Activated naive CD4-positive, alpha-beta T cell treated with anti-CD3 and anti-CD28 coated beads for 36 hours (primary cell): ENCODE data around the gene LHFPL2. TPM values are rescaled to one million over a fixed set of nuclear protein-coding genes. Genes with fewer than 3 reads are reported as not detected.

ENCODE experiments used
- CTCF ChIA-PET: fragments of 350-600 bp; sonication (Branson Sonifier 250); formaldehyde crosslinking; loops from one replicate; lab custom pipeline; 2021; ENCODE audit warnings: antibody characterized with exemption; lab: Charles Lee
- DNase-seq: peaks from one replicate; pipeline ENCODE4 v3.0.0-alpha.2; 2020
- H3K27ac Mint-ChIP-seq: one replicate; pipeline ENCODE4 v1.8.0; 2021; ENCODE audit warnings: mild to moderate bottlenecking, mixed read lengths
- H3K27me3 Mint-ChIP-seq: one replicate; pipeline ENCODE4 v1.8.0; 2021; ENCODE audit warnings: low read depth, mixed read lengths
- H3K36me3 Mint-ChIP-seq: one replicate; pipeline ENCODE4 v1.8.0; 2021; ENCODE audit warnings: low read depth, mixed read lengths
- H3K4me1 Mint-ChIP-seq: one replicate; pipeline ENCODE4 v1.8.0; 2021; ENCODE audit warnings: low read depth, mixed read lengths
- H3K4me3 Mint-ChIP-seq: one replicate; pipeline ENCODE4 v1.8.0; 2021; ENCODE audit warnings: mild to moderate bottlenecking, moderate library complexity, mixed read lengths
- H3K9me3 Mint-ChIP-seq: one replicate; pipeline ENCODE4 v1.8.0; 2021; ENCODE audit warnings: mixed read lengths
- intact Hi-C: fragments of 100-400 bp; cut with micrococcal nuclease; formaldehyde crosslinking; loops from one replicate; pipeline ENCODE4 v1.15.1; 2023
- total RNA-seq, 2 experiments: library from RNA; stranded (reverse); gene quantifications; one replicate each; pipeline ENCODE4 v1.2.3, GENCODE V29; 2021

LHFPL2 gene
- total RNA-seq, 2 experiments from 2014 or later, result not detected

DNA sequence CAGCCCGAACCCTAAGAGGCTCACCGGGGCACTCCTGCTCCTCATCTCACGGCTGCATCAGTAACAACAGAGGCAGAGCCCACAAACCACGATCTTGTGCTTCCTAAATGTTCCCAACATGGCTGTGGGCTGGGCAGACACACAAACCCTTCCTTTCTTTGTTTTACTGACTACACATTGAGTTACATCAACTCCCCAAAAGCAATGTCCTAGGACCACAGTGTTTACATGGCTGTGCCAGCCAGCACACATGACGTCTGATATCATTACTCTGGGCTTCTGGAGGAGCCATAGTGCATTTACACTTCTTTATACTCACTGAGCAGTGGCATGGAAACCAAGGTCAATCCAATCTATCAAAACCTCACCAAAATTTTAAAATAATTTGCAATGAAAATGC is 101.4 kb downstream of the LHFPL2 start:
- no peak overlapping the region for H3K4me3 Mint-ChIP-seq
- CTCF ChIA-PET, result no interaction called here

DNA sequence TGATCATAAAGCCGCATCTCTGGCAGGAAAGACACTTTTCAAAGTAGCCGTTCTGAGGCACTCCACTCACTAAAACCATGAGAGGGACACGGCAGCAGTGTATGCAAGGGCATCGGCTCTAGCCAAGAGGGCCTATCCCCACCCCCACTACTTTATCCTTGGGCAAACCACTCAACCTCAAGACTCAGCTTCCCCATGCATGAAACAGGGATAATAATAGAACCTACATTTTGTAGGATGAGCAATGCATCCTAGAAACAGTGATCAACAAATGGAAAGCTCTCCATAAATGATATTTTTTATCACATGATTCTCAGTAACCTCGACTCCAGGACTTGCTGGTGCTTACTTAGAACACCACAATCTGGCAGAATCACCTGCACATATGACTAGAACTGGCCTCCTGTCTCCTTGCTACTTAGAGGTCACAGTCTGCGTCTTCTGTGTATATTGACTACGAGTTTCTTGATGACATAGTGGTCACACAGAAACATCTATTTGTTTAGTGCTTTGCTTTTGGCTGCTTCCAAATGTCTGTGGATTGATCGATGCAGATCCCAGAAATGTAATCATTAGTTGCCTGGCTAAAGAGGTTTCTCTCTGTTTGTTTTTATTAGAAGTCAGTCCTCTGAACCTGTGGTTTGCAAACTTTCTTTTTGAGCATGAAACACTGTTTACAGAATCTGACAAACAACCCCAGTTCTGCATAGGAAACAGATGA is 102.1 kb downstream of the LHFPL2 start:
- intact Hi-C loops, result no loop called here
- Mint-ChIP-seq H3K4me1 (no peaks in the 10 kb centered on the region), H3K27me3 (no peaks in the 10 kb centered on the region), H3K9me3 (no peaks in the 10 kb centered on the region), H3K36me3 (no peaks in the 10 kb centered on the region), H3K27ac (no peak overlapping the region), H3K4me3 (no peak overlapping the region)
- DNase-seq, result no peak
- CTCF ChIA-PET, result no interaction called here

More for the DNA sequence above, 101.4 kb downstream of the LHFPL2 start:
- Mint-ChIP-seq H3K36me3 (no peaks in the 10 kb centered on the region), H3K9me3 (no peaks in the 10 kb centered on the region), H3K27me3 (no peaks in the 10 kb centered on the region), H3K27ac (no peak overlapping the region), H3K4me1 (no peaks in the 10 kb centered on the region)
- DNase-seq, result no peak
- intact Hi-C loops, result no loop called here

DNA sequence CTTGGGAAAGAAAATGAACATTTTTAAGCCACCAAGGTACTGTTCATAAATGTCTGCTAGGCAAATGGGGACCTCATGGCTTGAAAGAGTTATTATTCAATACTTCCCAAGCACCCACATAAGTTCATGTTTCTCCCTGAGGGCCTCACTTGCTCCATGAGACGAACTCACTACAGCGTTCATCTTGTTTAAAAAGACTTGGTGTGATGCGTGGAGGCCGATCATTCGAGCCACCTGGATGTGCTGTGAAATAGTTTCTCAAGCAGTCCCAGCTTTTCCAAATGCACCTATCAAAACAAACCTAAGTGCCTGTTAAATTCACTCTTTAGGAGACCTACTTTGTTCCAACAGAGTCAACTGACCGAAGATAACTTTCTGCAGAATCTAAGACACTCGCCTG is 103.2 kb downstream of the LHFPL2 start:
- Mint-ChIP-seq H3K4me3 (no peak overlapping the region), H3K4me1 (no peaks in the 10 kb centered on the region), H3K27ac (no peak overlapping the region), H3K36me3 (no peaks in the 10 kb centered on the region), H3K9me3 (no peaks in the 10 kb centered on the region), H3K27me3 (no peaks in the 10 kb centered on the region)
- intact Hi-C loops, result no loop called here
- CTCF ChIA-PET, result no interaction called here
- no peak for DNase-seq

DNA sequence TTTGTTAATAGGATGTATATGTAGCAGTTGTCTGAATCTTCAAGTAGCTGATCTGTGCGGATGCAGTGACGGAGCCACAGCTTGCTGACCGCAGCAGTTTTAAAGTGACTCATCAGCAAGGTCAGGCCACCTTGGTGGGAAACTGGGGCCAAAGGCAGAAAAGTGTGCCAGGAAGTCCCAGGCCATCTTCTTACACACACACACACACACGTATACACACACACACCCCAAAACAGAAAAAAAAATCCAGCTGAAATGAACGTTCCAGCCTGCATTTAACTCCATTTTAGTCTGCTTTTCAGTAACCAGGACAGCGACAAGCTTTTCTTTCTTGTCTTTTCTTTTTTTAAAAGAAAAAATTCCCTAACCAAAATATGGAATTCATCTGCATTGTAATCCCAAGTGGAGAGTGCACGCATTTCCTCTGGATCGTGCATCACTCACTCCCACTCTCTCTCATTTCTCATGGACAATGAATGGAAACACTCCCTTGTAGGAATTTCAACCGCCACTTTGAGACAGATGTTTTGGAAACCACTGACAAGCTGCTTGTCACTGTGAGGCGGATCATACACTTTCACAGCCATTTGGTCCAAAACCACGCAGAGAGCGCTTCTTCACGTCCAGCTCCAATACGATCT is 103.9 kb downstream of the LHFPL2 start:
- Mint-ChIP-seq H3K4me3 (no peak overlapping the region), H3K4me1 (no peaks in the 10 kb centered on the region)

DNA sequence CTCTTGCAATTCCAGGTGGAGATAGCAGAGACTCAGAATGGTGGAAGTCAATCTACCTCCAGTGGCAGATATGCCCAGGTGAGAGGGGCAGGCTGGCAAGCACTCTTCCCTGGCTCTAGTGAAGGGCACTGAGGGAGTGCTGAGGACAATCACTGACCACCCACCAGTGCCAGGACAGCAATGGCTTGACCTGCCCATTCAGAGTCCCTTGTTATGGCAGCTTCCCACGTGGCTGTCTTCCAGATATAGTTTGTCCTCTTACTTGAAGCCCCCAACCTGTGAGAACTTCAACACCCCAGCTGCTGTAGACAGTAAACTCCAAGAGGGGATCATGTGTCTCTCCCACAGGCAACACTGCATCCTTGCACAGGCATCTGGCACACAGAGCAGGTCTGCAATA is 104.7 kb downstream of the LHFPL2 start:
- CTCF ChIA-PET, result interaction anchor here (1.2 kb wide), 1 partner anchor 221 kb away, joined by 3 read pairs; no protein-coding TSS in a partner anchor
- no peak overlapping the region for H3K4me3 Mint-ChIP-seq
- intact Hi-C loops, result no loop called here
- H3K4me1 Mint-ChIP-seq, result no peaks in the 10 kb centered on the region
- no peaks in the 10 kb centered on the region for H3K27me3 Mint-ChIP-seq
- H3K27ac Mint-ChIP-seq, result no peak overlapping the region
- H3K36me3 Mint-ChIP-seq, result no peaks in the 10 kb centered on the region
- no peaks in the 10 kb centered on the region for H3K9me3 Mint-ChIP-seq
- no peak for DNase-seq

More for the DNA sequence above, 103.9 kb downstream of the LHFPL2 start:
- H3K36me3 Mint-ChIP-seq, result no peaks in the 10 kb centered on the region
- H3K9me3 Mint-ChIP-seq, result no peaks in the 10 kb centered on the region
- DNase-seq, result no peak
- no peaks in the 10 kb centered on the region for H3K27me3 Mint-ChIP-seq
- CTCF ChIA-PET, result no interaction called here
- intact Hi-C loops, result no loop called here
- H3K27ac Mint-ChIP-seq, result no peak overlapping the region

DNA sequence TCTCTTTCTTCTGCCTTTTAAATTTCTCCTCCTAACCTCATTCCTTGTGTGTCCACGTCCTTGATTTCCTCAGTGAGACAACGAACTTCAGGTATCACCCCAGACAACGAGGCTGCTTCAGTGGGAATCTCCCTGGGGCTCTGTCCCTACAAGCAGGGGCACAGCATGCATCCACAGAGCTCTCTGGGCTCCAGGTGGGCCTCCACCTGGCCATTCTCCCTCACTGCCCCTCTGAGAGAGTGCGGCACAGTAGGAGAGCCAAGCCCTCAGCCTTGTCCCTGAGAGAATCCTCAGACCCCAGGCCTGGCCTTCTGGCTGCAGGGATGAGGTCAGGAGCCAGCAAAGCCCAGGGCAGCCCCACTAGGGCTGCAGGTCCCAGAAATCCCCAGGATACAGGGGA is 105.3 kb downstream of the LHFPL2 start:
- no peak for DNase-seq
- Mint-ChIP-seq H3K4me3 (no peak overlapping the region), H3K27ac (no peak overlapping the region), H3K4me1 (no peaks in the 10 kb centered on the region), H3K27me3 (no peaks in the 10 kb centered on the region), H3K9me3 (no peaks in the 10 kb centered on the region), H3K36me3 (no peaks in the 10 kb centered on the region)
- intact Hi-C loops, result no loop called here
- CTCF ChIA-PET, result interaction anchor here (1.2 kb wide), 1 partner anchor 220 kb away, joined by 3 read pairs; no protein-coding TSS in a partner anchor

DNA sequence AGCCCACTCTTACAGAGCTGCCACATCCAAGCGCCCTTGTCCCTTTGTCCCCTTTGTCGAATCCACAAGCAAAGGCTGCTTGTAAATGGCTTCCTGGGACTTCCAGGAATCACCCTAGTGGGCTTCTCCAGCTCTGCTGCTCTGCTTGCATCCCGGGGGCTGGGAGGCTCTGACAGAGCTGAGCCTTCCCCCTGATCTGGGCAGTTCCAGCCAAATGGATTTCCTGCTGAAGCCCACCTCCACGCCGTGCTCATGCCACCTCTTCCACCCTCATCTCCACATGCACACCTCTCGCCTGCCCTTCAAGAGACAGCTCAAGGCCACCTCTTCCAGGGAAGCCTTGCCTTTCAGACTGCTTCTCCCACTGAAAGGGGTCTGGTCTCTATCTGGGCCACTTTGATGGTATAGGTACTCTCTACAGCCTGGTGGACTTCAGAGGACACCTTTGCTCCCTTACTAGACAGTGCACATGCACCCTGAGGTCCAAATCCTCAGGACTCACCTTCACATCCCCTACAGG is 106.2 kb downstream of the LHFPL2 start:
- no peak for DNase-seq

DNA sequence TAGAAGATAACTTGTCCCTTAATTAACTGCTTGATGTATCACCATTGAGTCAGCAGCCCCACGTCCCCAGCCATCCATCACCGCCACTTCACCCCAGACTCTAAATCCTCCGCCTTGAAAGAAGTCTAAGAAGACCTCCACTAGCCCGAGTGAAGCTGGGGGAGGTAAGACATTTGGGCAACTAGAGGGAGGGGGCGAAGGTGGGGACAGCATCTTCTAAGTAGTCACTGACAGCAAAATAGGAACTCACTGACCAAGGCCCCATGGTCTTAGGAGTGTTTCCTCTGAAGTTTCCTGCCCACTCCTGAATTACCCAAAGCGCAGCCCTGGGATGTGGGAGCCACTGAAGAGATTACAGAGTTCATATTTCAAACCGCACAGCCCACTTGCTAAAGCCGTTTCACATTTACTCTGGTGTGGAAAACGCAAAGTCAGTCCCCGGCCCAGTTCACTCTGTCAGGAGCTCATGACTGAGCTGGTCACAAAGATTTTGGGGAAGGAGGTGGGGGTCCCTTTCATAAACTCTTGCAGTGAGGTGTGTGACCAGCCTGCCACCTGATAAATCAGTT is 107.4 kb downstream of the LHFPL2 start:
- no peaks in the 10 kb centered on the region for H3K4me1 Mint-ChIP-seq
- intact Hi-C loops, result no loop called here
- DNase-seq, result no peak
- CTCF ChIA-PET, result interaction anchor here (1.2 kb wide), 1 partner anchor 220 kb away, joined by 3 read pairs; no protein-coding TSS in a partner anchor
- no peak overlapping the region for H3K27ac Mint-ChIP-seq
- no peak overlapping the region for H3K4me3 Mint-ChIP-seq
- H3K9me3 Mint-ChIP-seq, result no peaks in the 10 kb centered on the region
- H3K36me3 Mint-ChIP-seq, result no peaks in the 10 kb centered on the region
- H3K27me3 Mint-ChIP-seq, result no peaks in the 10 kb centered on the region

More for the DNA sequence above, 106.2 kb downstream of the LHFPL2 start:
- CTCF ChIA-PET, result no interaction called here
- Mint-ChIP-seq H3K27me3 (no peaks in the 10 kb centered on the region), H3K27ac (no peak overlapping the region), H3K36me3 (no peaks in the 10 kb centered on the region), H3K4me1 (no peaks in the 10 kb centered on the region), H3K9me3 (no peaks in the 10 kb centered on the region), H3K4me3 (no peak overlapping the region)
- intact Hi-C loops, result no loop called here

DNA sequence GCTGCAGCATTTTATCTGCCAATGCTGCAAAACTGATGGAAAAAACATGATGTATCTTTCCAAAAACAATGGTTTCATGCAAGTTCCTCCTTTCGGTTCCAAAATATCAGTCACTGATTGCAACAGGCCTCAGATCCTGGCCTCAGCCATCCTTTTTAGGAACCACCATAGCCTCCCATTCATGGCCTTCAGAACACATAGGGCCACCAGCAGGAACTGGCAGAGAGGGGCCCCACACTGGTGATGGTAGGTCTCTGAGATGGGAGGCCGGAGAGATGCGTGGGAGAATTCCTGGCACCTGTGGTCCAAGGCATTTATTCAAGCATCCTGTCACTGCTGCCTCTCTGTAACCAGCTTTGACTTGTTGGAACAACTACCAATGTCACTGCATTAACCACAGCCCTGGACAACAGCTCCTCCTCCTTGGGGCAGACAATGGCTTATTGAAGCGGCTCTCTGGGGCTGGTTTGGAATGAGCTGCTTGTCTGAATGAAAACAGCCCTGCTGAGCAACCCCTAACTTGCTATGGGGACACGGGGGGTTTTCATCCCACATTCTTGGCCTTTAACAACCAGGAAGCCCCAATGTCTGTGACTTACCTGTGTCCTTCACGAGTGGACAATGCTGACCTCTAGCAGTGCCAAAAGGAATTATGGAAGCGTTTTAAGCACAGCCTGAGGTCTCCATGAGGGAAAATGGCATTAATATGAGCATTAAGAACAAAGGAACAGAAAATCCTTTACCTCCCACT is 108.1 kb downstream of the LHFPL2 start:
- Mint-ChIP-seq H3K9me3 (no peaks in the 10 kb centered on the region), H3K4me3 (no peak overlapping the region), H3K4me1 (no peaks in the 10 kb centered on the region), H3K36me3 (no peaks in the 10 kb centered on the region), H3K27ac (no peak overlapping the region), H3K27me3 (no peaks in the 10 kb centered on the region)
- CTCF ChIA-PET, result no interaction called here
- DNase-seq, result no peak
- intact Hi-C loops, result no loop called here

DNA sequence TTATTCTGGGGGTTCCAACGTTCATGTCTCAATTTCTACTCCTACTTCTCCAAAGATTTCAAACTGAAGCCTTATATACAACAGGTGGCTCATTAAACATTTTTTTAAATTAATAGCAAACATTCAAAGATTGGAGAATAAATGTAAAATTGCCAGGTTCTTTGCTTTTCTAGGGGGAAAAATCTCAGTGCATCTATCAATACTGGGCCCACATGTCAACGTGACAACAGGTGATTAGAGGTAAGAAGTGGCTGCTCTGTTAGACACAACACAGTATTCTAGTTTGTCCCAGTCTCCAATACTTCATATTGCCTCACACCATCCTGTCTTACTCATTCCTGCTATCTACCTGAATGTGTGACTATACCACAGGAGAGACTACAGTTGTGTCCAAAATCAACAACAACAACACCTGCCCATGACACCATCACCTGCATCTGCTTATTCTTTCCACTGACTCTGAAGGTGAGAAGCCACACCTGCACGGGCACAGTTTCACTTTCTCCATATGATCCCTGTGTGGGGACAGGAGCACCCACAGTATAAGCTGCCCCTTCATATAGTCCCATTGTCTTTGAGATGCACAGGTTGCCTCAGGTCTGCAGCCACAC is 110.2 kb downstream of the LHFPL2 start:
- Mint-ChIP-seq H3K36me3 (no peaks in the 10 kb centered on the region), H3K4me3 (no peak overlapping the region), H3K4me1 (no peaks in the 10 kb centered on the region), H3K27ac (no peak overlapping the region), H3K9me3 (no peaks in the 10 kb centered on the region), H3K27me3 (no peaks in the 10 kb centered on the region)
- no peak for DNase-seq
- intact Hi-C loops, result loop anchor here (5.0 kb wide), 1 partner anchor 429 kb away; no protein-coding TSS in a partner anchor
- CTCF ChIA-PET, result no interaction called here

DNA sequence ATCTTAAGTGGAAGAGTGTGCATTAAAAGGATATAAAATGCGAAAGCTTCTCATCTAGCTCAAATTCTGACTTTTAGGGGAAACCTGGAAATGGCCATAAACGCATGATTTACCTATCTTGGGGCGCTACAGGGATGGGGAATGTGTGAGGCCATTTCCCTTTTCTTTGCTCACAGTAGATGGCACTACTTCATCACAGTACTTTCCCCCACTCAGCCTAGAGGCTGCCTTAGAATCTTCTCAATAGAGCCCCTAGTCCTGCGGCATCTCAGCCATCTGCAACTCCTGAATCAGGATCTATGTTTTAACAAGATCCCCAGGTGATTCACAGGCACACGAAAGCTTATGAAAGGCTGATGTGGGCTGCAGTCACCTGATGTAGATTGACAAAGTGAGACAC is 110.8 kb downstream of the LHFPL2 start:
- Mint-ChIP-seq H3K4me1 (no peaks in the 10 kb centered on the region), H3K9me3 (no peaks in the 10 kb centered on the region), H3K36me3 (no peaks in the 10 kb centered on the region), H3K4me3 (no peak overlapping the region), H3K27me3 (no peaks in the 10 kb centered on the region), H3K27ac (no peak overlapping the region)
- no peak for DNase-seq
- CTCF ChIA-PET, result no interaction called here
- intact Hi-C loops, result loop anchor here (5.0 kb wide), 1 partner anchor 429 kb away; no protein-coding TSS in a partner anchor
